Panc1 (cell line): ENCODE data around the gene MAGI2. TPM values are rescaled to one million over a fixed set of nuclear protein-coding genes. Genes with fewer than 3 reads are reported as not detected.

Source experiments
- ATAC-seq: fragments of 200-7000 bp; cut with Tn5 transposase; 2 replicates; pipeline ENCODE4 v1.9.1; 2020; ENCODE audit warnings: mild to moderate bottlenecking, moderate library complexity
- BruUV-seq: library from RNA; stranded (reverse); fragments of 400-500 nt; replicated peaks from 2 replicates; lab custom pipeline; 2021; lab: Mats Ljungman, UMichigan
- CTCF ChIA-PET: fragments of 300-600 bp; sonication (Branson Sonifier 250); formaldehyde crosslinking; loops from one replicate; lab custom pipeline; 2022; ENCODE audit warnings: antibody characterized with exemption; lab: Charles Lee
- POLR2A ChIA-PET: fragments of 300-600 bp; sonication (Branson Sonifier 250); formaldehyde crosslinking; loops from one replicate; lab custom pipeline; 2022; ENCODE audit warnings: antibody characterized with exemption; lab: Charles Lee
- DNase-seq: peaks from one replicate; pipeline ENCODE4 v3.0.0-alpha.2; 2010; ENCODE audit warnings: low read depth, low spot score
- H3K27ac ChIP-seq: 2 replicates; pipeline ENCODE4 v1.5.1; 2011; ENCODE audit warnings: mild to moderate bottlenecking, low read length, inconsistent platforms
- H3K27me3 ChIP-seq: fragments of 200-500 bp; sonication (Bioruptor generic); 2 replicates; pipeline ENCODE4 v1.6.0; 2014; ENCODE audit warnings: low read length, inconsistent platforms; ENCODE audit not compliant: control insufficient read depth, insufficient read depth
- H3K36me3 ChIP-seq: fragments of 200-500 bp; sonication (Bioruptor generic); 2 replicates; pipeline ENCODE4 v1.5.1; 2014; ENCODE audit warnings: inconsistent platforms, mild to moderate bottlenecking, low read length, moderate library complexity; ENCODE audit not compliant: control insufficient read depth, insufficient read depth
- H3K4me1 ChIP-seq: 2 replicates; pipeline ENCODE4 v1.5.1; 2011; ENCODE audit warnings: inconsistent platforms, mild to moderate bottlenecking, low read length, moderate library complexity; ENCODE audit not compliant: control insufficient read depth, insufficient read depth
- H3K4me3 ChIP-seq, 2 experiments: 2 replicates each; pipeline ENCODE4 v1.5.1; 2011 to 2012; ENCODE audit warnings: low read depth in 2 of 2, low read length in 2 of 2, mild to moderate bottlenecking in 2 of 2, inconsistent platforms in 1 of 2, moderate library complexity in 1 of 2
- H3K9me3 ChIP-seq: fragments of 200-500 bp; sonication (Bioruptor generic); 2 replicates; pipeline ENCODE4 v1.5.1; 2014; ENCODE audit warnings: low read depth, mild to moderate bottlenecking, inconsistent platforms, low read length, moderate library complexity; ENCODE audit not compliant: control insufficient read depth, insufficient read depth
- CTCF ChIP-seq: fragments of 450-650 bp; IDR thresholded peaks from 2 replicates; pipeline ENCODE4 v1.5.1; 2017; ENCODE audit warnings: mild to moderate bottlenecking
- POLR2AphosphoS5 ChIP-seq: IDR thresholded peaks from 2 replicates; pipeline ENCODE4 v1.6.1; 2012; ENCODE audit warnings: mild to moderate bottlenecking, low read depth, low read length, moderate library complexity
- REST ChIP-seq, 2 experiments: IDR thresholded peaks; 2 replicates each; pipeline ENCODE4 v1.6.1; 2011 to 2012; ENCODE audit warnings: low read depth in 2 of 2, control low read depth in 1 of 2, low read length in 1 of 2, mild to moderate bottlenecking in 1 of 2, moderate library complexity in 1 of 2; ENCODE audit not compliant: insufficient read depth in 1 of 2
- SIN3A ChIP-seq: IDR thresholded peaks from 2 replicates; pipeline ENCODE4 v1.6.1; 2012; ENCODE audit warnings: low read depth, mild to moderate bottlenecking, low read length, moderate library complexity, borderline replicate concordance; ENCODE audit not compliant: insufficient read depth
- TCF7L2 ChIP-seq: IDR thresholded peaks from 2 replicates; pipeline ENCODE4 v1.6.1; 2011; ENCODE audit warnings: mild to moderate bottlenecking, low read depth, low read length, inconsistent platforms
- in situ Hi-C: cut with HindIII; loops from 2 replicates; pipeline ENCODE4 v1.10.0; 2016; ENCODE audit warnings: low sequenced_read_pairs, low pct_unique_long_range_greater_than_20kb
- intact Hi-C: fragments of 100-400 bp; cut with micrococcal nuclease; formaldehyde crosslinking; loops from one replicate; pipeline ENCODE4 v1.10.0; 2022; ENCODE audit not compliant: unreplicated experiment
- total RNA-seq: library from RNA; stranded (reverse); gene quantifications from one replicate; pipeline ENCODE4 v1.2.1, GENCODE V29; 2021; ENCODE audit not compliant: unreplicated experiment

MAGI2 gene
- total RNA-seq, 1 experiment from 2014 or later: 5.4 TPM

DNA sequence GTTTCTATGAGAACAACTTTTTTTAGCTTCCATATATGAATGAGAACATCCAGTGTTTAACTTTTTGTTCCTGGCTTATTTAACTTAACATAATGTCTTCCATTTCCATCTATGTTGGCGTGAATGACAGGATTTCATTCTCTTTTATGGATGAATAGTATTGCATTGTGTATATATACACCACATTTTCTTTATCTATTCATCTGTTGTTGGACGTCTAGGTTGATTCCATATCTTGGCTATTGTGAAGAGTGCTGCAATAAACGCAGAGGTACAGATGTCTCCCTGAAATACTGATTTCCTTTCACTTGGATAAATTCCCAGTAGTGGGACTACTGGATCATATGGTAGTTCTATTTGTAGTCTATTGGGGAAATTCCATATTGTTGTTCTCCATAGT lies 44.3 kb upstream of the MAGI2 start:
- in situ Hi-C loops: no loop called here

DNA sequence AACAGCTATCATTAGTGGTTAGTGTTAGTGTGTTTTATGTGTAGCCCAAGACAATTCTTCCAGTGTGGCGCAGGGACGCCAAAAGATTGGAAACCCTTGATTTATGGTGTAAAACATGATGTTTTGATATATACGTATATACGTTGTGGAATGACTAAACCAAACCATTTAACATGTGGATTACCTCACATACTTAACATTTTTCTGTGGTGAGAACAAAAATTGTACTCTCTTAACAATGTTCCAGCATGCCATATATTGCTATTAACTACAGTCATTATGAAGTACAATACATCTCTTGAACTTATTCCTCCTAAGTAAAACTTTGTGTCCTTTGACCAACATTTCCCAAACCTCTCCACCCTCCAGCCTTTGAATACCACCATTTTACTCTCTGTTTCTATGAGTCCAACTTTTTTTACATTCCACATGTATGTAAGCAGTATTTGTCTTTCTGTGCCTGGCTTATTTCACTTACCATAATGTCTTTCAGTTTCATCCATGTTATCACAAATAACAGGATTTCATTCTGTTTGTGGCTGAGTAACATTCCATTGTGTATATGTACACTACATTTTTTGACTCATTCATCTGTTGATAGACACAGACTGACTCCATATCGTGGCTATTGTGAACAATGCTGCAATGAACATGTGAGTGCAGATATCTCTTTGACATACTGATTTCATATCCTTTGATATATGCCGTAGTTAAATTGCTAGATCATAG lies 42.2 kb upstream of the MAGI2 start:
- no TSS peak for BruUV-seq
- TF ChIP-seq TCF7L2: no peak
- no peak for TF ChIP-seq SIN3A
- TF ChIP-seq CTCF: no peak
- TF ChIP-seq POLR2AphosphoS5: no peak
- TF ChIP-seq REST (IDR thresholded peaks at IDR 0.05; ENCODE audit: insufficient read depth in 1 of 2, low read depth in 2 of 2, low read length in 1 of 2): no peak

More for the DNA sequence above, 44.3 kb upstream of the MAGI2 start:
- Histone ChIP-seq H3K27ac (no peak overlapping the region), H3K36me3 (no peaks in the 10 kb centered on the region), H3K4me3 (no peak overlapping the region), H3K27me3 (no peaks in the 10 kb centered on the region), H3K9me3 (no peaks in the 10 kb centered on the region), H3K4me1 (no peaks in the 10 kb centered on the region)
- no peak for TF ChIP-seq POLR2AphosphoS5
- TF ChIP-seq CTCF: no peak
- no peak for TF ChIP-seq SIN3A
- TF ChIP-seq REST (IDR thresholded peaks at IDR 0.05; ENCODE audit: insufficient read depth in 1 of 2, low read depth in 2 of 2, low read length in 1 of 2): no peak
- TF ChIP-seq TCF7L2: no peak
- ATAC-seq: no peak
- ChIA-PET CTCF (no interaction called here), POLR2A (no interaction called here)
- no peak for DNase-seq
- BruUV-seq: no TSS peak
- intact Hi-C loops: no loop called here

More for the DNA sequence above, 42.2 kb upstream of the MAGI2 start:
- no peak for DNase-seq
- in situ Hi-C loops (no loop called here), intact Hi-C loops (no loop called here)
- Histone ChIP-seq H3K36me3 (no peaks in the 10 kb centered on the region), H3K27ac (no peak overlapping the region; the same call in 1 of the 2 replicates), H3K4me3 (no peak overlapping the region), H3K9me3 (no peaks in the 10 kb centered on the region), H3K27me3 (no peaks in the 10 kb centered on the region), H3K4me1 (no peaks in the 10 kb centered on the region)
- no peak for ATAC-seq
- POLR2A ChIA-PET: no interaction called here
- CTCF ChIA-PET: no interaction called here
